Thyroid gland (tissue), 4 donors: ENCODE data around the gene OLA1. TPM values are rescaled to one million over a fixed set of nuclear protein-coding genes. Genes with fewer than 3 reads are reported as not detected.

ENCODE experiments used
- DNase-seq, 2 donors: peaks; one replicate each; pipeline ENCODE4 v3.0.0-alpha.2; 2019
- H3K27ac ChIP-seq, 3 donors: fragments of 200-600 bp; sonication (generic); 1 replicate in 2 of 3; 2 replicates in 1 of 3; pipeline ENCODE4 v1.5.1; 2016 to 2019; ENCODE audit warnings: mild to moderate bottlenecking in 1 of 3, moderate library complexity in 1 of 3
- H3K27me3 ChIP-seq: fragments of 200-600 bp; sonication (generic); one replicate; pipeline ENCODE4 v1.5.1; 2019
- H3K36me3 ChIP-seq, 2 donors: fragments of 200-600 bp; sonication (generic); one replicate each; pipeline ENCODE4 v1.5.1; 2016 to 2019
- H3K4me1 ChIP-seq, 2 donors: fragments of 200-600 bp; sonication (generic); one replicate each; pipeline ENCODE4 v1.5.1; 2017 to 2019
- H3K4me3 ChIP-seq, 3 donors: fragments of 200-600 bp; sonication (generic); replicated peaks in 1 of 3; 1 replicate in 2 of 3; 2 replicates in 1 of 3; pipeline ENCODE4 v1.5.1; 2016; ENCODE audit warnings: mild to moderate bottlenecking in 1 of 3
- H3K9me3 ChIP-seq: fragments of 200-600 bp; sonication (generic); one replicate; pipeline ENCODE4 v1.5.1; 2017
- POLR2A ChIP-seq, 2 donors: fragments of 450-650 bp; IDR thresholded peaks; one replicate each; pipeline ENCODE4 v1.6.1; 2017; ENCODE audit warnings: antibody characterized with exemption in 2 of 2, mild to moderate bottlenecking in 2 of 2, moderate library complexity in 1 of 2
- WGBS, 2 donors: methylation state at CpG; one replicate each; pipeline ENCODE4 v1.1.5; 2017; 5-methylcytosine and 5-hydroxymethylcytosine counted together
- intact Hi-C: fragments of 100-400 bp; cut with DNase I; formaldehyde crosslinking; loops from one replicate; pipeline ENCODE4 v1.15.1; 2023
- total RNA-seq, 4 donors: library from RNA; depleted of rRNA; stranded (reverse); fragments of >200 nt; gene quantifications; one replicate each; pipeline ENCODE4 v1.2.3, GENCODE V29; 2016
- TF ChIP-seq, protein P1 (sequence below), 6 experiments: fragments of 200-600 bp in 3 of 6; fragments of 450-650 bp in 3 of 6; sonication (generic) in 3 of 6; IDR thresholded peaks; one replicate each; pipeline ENCODE4 v1.5.1; 2016 to 2019; ENCODE audit warnings: antibody characterized with exemption in 6 of 6, mild to moderate bottlenecking in 2 of 6, inconsistent platforms in 1 of 6, moderate library complexity in 1 of 6

The OLA1 gene
- total RNA-seq, 4 donors from 2014 or later: 51.8 to 68.5 (median 53.5) TPM

- Histone ChIP-seq H3K27me3 (no peaks in the 10 kb centered on the region), H3K4me1 (peaks cover 0 to 4% of the 10 kb centered on the region in 2 donors), H3K4me3 (no peak overlapping the region), H3K9me3 (no peaks in the 10 kb centered on the region), H3K27ac (no peak overlapping the region), H3K36me3 (no peaks in the 10 kb centered on the region)
- intact Hi-C loops: no loop called here
- 69 to 78% methylated on average over 10 of the region's 10 CpGs for WGBS, 2 donors
- TF ChIP-seq, protein P1, sequence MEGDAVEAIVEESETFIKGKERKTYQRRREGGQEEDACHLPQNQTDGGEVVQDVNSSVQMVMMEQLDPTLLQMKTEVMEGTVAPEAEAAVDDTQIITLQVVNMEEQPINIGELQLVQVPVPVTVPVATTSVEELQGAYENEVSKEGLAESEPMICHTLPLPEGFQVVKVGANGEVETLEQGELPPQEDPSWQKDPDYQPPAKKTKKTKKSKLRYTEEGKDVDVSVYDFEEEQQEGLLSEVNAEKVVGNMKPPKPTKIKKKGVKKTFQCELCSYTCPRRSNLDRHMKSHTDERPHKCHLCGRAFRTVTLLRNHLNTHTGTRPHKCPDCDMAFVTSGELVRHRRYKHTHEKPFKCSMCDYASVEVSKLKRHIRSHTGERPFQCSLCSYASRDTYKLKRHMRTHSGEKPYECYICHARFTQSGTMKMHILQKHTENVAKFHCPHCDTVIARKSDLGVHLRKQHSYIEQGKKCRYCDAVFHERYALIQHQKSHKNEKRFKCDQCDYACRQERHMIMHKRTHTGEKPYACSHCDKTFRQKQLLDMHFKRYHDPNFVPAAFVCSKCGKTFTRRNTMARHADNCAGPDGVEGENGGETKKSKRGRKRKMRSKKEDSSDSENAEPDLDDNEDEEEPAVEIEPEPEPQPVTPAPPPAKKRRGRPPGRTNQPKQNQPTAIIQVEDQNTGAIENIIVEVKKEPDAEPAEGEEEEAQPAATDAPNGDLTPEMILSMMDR (IDR thresholded peaks at IDR 0.05): no peak
- TF ChIP-seq POLR2A (IDR thresholded peaks at IDR 0.05): no peak
- no peak for DNase-seq
Measured at GRCh38 chr2:174053355-174054151, 194.8 kb downstream of the OLA1 start.

GRCh38 chr2:174052584-174052976, 195.8 kb downstream of the OLA1 start:
- DNase-seq: no peak
- H3K27ac ChIP-seq: no peak overlapping the region
- no peaks in the 10 kb centered on the region for H3K9me3 ChIP-seq
- H3K4me3 ChIP-seq: no peak overlapping the region
- intact Hi-C loops: no loop called here
- no peak for TF ChIP-seq POLR2A (IDR thresholded peaks at IDR 0.05)
- TF ChIP-seq, protein P1 (IDR thresholded peaks at IDR 0.05): no peak
- H3K27me3 ChIP-seq: no peaks in the 10 kb centered on the region
- H3K36me3 ChIP-seq: no peaks in the 10 kb centered on the region
- no peaks in the 10 kb centered on the region for H3K4me1 ChIP-seq
- WGBS, 2 donors: 87 to 92% methylated on average over 3 of the region's 3 CpGs

DNA sequence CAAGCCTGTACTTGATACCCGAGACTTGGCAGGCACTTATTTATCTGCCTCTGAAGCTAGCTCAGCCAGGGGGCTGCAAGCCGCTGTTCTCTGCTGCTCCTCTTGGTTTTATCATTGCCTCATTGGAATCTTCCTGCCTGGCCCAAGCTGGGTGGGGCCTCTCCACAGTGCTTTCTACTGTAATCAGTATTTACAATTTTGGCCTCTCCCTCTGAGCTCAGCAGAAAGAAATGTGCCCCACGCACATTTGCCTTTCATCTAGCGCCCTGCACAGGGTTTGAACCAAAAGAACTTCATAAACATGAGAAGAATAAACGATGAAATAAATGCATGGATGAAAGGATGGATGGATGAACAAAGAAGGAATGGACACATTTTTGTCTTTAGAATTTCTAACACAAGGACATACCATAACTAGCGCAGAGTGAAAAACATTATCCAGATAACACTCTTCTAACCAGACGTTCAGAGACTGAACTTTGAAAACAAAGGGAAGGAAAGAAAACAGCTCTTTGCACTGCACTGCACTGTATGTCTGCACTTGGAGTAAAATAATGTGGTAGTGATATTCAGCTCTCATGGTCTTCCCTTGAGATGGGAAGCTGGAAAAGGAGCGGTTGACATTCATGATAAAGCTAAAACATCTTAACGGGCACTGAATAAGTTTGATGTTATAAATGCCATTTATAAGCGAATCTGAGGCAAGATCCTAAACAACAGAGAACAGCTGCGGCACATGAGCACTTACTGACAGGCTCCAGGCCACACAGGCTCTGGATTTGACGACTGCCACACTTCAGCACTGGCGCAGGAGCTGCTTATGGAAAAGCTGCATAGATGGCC, 196.4 kb downstream of the OLA1 start:
- TF ChIP-seq, protein P1 (IDR thresholded peaks at IDR 0.05): no peak
- TF ChIP-seq POLR2A (IDR thresholded peaks at IDR 0.05): no peak
- WGBS, 2 donors: 84 to 85% methylated on average over 13 of the region's 13 CpGs
- Histone ChIP-seq H3K4me3 (no peak overlapping the region), H3K36me3 (no peaks in the 10 kb centered on the region), H3K27ac (no peak overlapping the region), H3K4me1 (no peaks in the 10 kb centered on the region), H3K9me3 (no peaks in the 10 kb centered on the region), H3K27me3 (no peaks in the 10 kb centered on the region)
- DNase-seq: no peak
- intact Hi-C loops: no loop called here

DNA sequence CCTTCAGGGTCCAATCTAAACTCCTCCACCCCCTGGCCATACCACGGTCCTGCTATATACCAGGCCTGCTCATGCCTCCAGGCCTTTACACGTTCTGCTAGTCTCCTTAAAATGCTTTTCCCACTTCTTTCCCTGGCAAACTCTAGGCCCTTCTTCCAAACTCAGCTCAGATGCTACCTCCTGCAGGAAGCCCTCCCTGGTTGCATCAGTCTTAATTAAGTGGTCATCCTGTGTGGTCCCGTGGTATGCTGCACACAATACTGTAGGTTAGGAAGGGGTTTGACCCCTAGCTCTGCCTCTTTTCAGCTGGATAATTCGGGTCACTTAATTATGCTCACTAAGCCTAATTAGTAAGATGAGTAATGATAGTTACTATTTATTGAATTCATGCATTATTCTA, 197.3 kb downstream of the OLA1 start:
- intact Hi-C loops: no loop called here
- no peak overlapping the region for H3K4me3 ChIP-seq
- no peaks in the 10 kb centered on the region for H3K27me3 ChIP-seq
- H3K9me3 ChIP-seq: no peaks in the 10 kb centered on the region
- WGBS, 2 donors: 94 to 96% methylated on average over 4 of the region's 4 CpGs
- H3K4me1 ChIP-seq: no peaks in the 10 kb centered on the region
- no peaks in the 10 kb centered on the region for H3K36me3 ChIP-seq
- no peak for DNase-seq
- no peak for TF ChIP-seq POLR2A (IDR thresholded peaks at IDR 0.05)
- TF ChIP-seq, protein P1 (IDR thresholded peaks at IDR 0.05): no peak
- H3K27ac ChIP-seq: no peak overlapping the region

DNA sequence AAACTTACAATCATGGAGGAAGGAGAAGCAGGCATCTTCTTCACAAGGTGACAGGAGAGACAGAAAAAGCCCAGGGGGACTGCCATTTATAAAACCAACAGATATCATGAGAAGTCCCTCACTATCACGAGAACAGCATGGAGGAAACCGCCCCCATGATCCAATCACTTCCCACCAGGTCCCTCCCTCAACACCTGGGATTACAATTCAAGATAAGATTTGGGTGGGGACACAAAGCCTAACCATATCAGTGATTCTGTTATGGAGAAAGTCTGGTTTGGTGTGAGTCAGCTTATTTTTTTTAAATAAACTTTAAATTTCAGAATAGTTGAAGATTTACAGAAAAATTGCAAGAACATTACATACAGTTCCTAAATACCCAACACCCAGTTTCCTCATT, 198.4 kb downstream of the OLA1 start:
- Histone ChIP-seq H3K27ac (no peak overlapping the region), H3K36me3 (no peaks in the 10 kb centered on the region), H3K4me3 (no peak overlapping the region), H3K27me3 (no peaks in the 10 kb centered on the region), H3K9me3 (no peaks in the 10 kb centered on the region), H3K4me1 (no peaks in the 10 kb centered on the region)
- WGBS, 2 donors: 65 to 66% methylated on average over 2 of the region's 2 CpGs
- intact Hi-C loops: no loop called here
- TF ChIP-seq POLR2A (IDR thresholded peaks at IDR 0.05): no peak
- TF ChIP-seq, protein P1 (IDR thresholded peaks at IDR 0.05): no peak
- no peak for DNase-seq
